Measurements from ENCODE around the gene BCKDK. TPM values are rescaled to one million over a fixed set of nuclear protein-coding genes. Genes with fewer than 3 reads are reported as not detected.
"Not testable (repeated sequence)": the region's sequence is repeated elsewhere in the genome, so short reads cannot be mapped to it uniquely, and the experiment has no call there.

Gene BCKDK
- total RNA-seq, 1 donor from 2014 or later = 43.5 TPM

DNA sequence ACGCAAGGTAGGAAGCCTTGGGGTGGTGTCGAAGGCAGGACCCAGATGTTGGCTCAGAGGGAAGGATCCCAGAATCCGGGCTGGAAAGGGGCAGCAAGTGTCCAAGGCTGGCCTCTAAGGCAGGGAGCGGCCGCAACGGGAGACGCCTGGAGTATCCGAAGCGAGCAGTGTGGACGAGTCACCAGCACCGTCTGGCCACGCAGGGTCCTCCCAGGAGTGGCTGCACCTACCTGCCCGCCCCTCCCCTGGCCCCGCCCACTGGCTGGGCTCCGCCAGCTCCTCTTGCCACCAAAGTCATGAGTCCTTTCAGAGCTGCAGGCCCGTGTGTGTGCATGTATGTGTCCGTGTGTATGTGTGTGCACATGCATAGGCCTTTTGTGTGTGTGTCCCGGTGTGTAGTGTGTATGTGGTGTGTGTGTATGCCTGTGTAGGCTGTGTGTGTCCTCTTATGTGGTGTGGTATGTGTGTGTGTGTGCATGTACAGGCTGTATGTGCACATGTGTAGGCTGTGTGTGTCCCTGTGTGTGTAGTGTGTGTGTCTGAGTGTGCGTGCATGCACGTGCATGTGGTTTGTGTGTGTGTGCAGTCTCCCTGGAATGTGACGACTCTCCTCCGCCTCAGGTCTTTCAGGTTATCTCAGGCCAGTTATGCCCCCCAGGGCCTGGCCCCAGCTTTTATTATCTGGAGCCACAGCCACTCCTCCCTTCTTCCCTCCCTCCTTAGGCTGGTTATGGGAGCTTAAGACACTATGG is 27.5 kb downstream of the BCKDK start, which contains the start of gene PRSS8:
TSS of gene PRSS8 (minus strand) at position 193 of the 752 bp plus-strand sequence. CDS start 229 bp downstream, outside the sequence.
- Mint-ChIP-seq H3K36me3 (ENCODE audit: low read depth) (no peaks in the 10 kb centered on the region), H3K27ac (ENCODE audit: unreplicated experiment) (peak within 1 kb of the TSS; percentile 60), H3K4me1 (peaks cover 21% of the 10 kb centered on the region), H3K9me3 (no peaks in the 10 kb centered on the region), H3K27me3 (ENCODE audit: low read depth) (peaks cover 12% of the 10 kb centered on the region), H3K4me3 (peak within 1 kb of the TSS; percentile 36)
- DNase-seq (ENCODE audit: low read depth, low spot score) = no peak
- TF ChIP-seq, protein P1, sequence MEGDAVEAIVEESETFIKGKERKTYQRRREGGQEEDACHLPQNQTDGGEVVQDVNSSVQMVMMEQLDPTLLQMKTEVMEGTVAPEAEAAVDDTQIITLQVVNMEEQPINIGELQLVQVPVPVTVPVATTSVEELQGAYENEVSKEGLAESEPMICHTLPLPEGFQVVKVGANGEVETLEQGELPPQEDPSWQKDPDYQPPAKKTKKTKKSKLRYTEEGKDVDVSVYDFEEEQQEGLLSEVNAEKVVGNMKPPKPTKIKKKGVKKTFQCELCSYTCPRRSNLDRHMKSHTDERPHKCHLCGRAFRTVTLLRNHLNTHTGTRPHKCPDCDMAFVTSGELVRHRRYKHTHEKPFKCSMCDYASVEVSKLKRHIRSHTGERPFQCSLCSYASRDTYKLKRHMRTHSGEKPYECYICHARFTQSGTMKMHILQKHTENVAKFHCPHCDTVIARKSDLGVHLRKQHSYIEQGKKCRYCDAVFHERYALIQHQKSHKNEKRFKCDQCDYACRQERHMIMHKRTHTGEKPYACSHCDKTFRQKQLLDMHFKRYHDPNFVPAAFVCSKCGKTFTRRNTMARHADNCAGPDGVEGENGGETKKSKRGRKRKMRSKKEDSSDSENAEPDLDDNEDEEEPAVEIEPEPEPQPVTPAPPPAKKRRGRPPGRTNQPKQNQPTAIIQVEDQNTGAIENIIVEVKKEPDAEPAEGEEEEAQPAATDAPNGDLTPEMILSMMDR (conservative IDR thresholded peaks at IDR 0.05) = no peak

DNA sequence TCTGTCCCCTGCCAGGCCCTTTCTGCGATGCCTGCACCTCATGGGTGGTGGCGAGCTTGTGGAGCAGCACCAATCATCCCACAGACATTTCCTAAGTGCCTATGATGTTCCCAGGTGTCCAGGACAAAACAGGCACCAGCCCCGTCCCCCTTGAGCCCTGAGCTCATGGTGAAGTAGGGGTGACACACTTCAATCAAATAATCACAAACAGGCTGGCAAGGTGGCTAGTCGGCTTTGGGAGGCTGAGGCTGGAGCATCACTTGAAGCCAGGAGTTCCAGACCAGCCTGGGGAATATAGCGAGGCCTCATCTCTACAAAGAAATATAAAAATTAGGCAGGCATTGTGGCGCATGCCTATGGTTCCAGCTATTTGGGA is 28.1 kb downstream of the BCKDK start:
- Mint-ChIP-seq H3K27me3 (ENCODE audit: low read depth) (peaks cover 12% of the 10 kb centered on the region), H3K27ac (ENCODE audit: unreplicated experiment) (no peak overlapping the region), H3K4me1 (peaks cover 21% of the 10 kb centered on the region), H3K9me3 (no peaks in the 10 kb centered on the region), H3K4me3 (peak overlapping the region; percentile 36), H3K36me3 (ENCODE audit: low read depth) (no peaks in the 10 kb centered on the region)
- TF ChIP-seq, protein P1 (conservative IDR thresholded peaks at IDR 0.05) = no peak
- no peak for DNase-seq (ENCODE audit: low read depth, low spot score)

DNA sequence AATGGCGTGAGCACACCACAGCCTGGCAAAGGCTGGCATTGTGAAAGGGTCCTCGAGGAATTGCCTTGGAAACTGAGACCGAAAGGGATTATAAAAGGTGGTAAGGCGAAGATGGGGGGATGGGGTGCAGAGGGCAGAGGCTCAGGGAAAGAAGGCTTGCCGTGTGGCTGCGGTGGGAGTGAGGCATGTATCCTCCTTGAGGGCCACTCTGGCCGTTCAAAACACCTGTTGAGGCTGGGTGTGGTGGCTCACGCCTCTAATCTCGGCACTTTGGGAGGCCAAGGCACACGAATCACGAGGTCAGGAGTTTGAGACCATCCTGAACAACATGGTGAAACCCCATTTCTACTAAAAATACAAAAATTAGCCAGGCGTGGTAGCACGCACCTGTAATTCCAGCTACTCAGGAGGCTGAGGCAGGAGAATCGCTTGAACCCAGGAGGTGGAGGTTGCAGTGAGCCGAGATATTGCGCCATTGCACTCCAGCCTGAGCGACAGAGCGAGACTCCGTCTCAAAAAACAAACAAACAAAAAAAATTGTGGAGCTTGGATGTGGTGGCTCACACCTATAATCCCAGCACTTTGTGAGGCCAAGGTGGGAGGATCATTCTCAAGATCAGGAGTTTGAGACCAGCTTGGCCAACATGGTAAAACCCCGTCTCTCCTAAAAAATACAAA is 28.8 kb downstream of the BCKDK start:
- H3K4me3 Mint-ChIP-seq; H3K36me3 Mint-ChIP-seq (ENCODE audit: low read depth); DNase-seq (ENCODE audit: low read depth, low spot score); H3K9me3 Mint-ChIP-seq; H3K27ac Mint-ChIP-seq (ENCODE audit: unreplicated experiment): not testable (repeated sequence)
- Mint-ChIP-seq H3K27me3 (ENCODE audit: low read depth) (peaks cover 12% of the 10 kb centered on the region), H3K4me1 (peaks cover 24% of the 10 kb centered on the region)

DNA sequence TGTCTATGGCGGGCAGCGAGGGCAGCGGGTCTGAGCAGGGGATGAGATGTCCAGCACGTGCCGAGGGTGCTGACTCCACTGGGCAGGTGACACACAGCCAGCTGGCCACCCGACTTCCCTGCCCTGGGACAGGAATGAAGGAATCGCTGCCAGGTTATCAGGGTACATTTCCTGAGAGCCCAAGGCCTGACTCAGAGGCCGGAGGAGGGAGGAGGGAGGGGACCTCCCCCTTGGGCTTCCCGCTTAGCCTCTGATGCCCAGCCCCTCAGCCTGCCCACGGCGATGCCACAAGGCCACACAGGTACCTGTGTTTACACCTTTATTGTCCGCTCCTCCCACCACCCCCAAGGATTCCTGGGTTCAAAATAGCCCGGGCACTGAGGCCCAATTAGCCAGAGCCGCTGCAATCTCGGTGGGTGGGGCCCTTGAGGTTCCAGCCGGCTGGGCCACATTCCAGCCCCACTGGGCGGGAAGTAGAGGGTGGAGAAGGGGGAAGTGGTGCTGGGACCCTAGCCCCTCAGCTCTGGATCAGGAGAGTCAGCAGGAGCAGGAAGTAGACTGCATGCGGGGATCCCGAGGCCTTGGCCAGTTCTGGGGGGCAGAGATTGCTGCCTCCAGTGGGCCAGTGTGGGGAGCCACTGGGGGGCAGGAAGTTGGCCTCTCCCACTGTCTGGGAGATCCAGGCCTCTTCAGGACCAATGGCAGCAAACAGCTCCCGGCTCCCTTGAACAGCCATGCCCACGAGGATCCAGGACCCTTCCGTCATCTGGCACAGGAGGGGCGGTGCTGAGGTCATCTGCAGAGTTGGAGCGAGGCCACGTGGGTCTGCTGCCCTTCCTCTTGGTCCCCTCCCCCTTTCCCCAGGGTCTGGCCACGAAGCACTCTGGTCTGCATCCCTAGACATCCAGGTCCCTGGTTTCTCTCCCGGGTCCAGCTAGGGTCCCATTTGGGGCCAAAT is 30.7 kb downstream of the BCKDK start:
- DNase-seq (ENCODE audit: low read depth, low spot score) = no peak
- Mint-ChIP-seq H3K27me3 (ENCODE audit: low read depth) (peaks cover 14% of the 10 kb centered on the region), H3K4me1 (peaks cover 21% of the 10 kb centered on the region), H3K36me3 (ENCODE audit: low read depth) (no peaks in the 10 kb centered on the region), H3K4me3 (no peak overlapping the region), H3K9me3 (no peaks in the 10 kb centered on the region), H3K27ac (ENCODE audit: unreplicated experiment) (no peak overlapping the region)
- TF ChIP-seq, protein P1 (conservative IDR thresholded peaks at IDR 0.05) = no peak

DNA sequence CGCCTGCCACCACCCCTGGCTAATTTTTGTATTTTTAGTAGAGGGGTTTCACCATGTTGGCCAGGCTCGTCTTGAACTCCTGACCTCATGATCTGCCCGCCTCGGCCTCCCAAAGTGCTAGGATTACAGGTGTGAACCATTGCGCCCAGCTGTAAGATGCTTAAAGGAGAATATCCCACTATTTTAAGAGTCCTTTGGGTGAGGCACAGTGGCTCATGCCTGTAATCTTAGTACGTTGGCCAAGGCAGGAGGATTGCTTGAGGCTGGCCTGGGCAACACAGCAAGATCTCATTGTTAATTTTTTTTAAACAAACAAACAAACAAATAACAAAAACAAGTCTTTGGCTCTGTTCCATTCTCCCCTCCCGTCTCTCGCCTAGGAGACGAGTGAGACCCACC is 32.9 kb downstream of the BCKDK start:
- not testable (repeated sequence) for H3K27ac Mint-ChIP-seq (ENCODE audit: unreplicated experiment); H3K4me3 Mint-ChIP-seq; H3K4me1 Mint-ChIP-seq; DNase-seq (ENCODE audit: low read depth, low spot score); H3K9me3 Mint-ChIP-seq; H3K36me3 Mint-ChIP-seq (ENCODE audit: low read depth)
- peaks cover 17% of the 10 kb centered on the region for H3K27me3 Mint-ChIP-seq (ENCODE audit: low read depth)

DNA sequence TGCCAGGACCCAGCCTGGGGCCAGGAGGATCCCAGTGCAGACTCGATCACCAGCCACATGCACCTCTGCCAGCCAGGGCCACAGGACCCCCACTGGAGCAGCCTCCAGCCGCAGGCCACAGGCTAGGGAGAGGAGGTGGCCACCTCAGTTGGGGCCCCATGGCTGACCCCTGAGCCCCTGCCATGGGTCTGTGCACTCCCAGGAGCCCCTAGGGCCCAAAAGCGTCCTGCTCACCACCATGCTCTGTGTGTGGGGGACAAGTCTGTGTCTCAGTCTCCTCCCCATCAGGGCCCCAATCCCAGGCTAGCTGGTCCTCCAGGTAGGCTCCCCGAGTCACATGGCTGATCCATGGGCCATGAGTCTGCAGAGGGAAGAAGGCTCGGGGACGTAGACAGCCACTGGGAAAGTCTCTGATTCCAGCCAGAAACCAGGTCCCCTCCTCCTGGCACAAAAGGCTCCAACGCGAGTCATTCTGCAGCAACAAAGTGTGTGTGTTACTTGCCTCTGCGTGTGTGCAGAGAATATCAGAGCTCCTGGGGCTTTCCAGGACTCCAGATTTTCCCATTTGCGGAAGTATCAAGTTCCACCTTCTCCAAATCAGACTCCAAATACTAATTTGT is 33.4 kb downstream of the BCKDK start:
- TF ChIP-seq, protein P1 (conservative IDR thresholded peaks at IDR 0.05) = no peak
- no peak for DNase-seq (ENCODE audit: low read depth, low spot score)
- Mint-ChIP-seq H3K36me3 (ENCODE audit: low read depth) (no peaks in the 10 kb centered on the region), H3K27me3 (ENCODE audit: low read depth) (peaks cover 20% of the 10 kb centered on the region), H3K4me3 (peak overlapping the region; percentile 84), H3K9me3 (no peaks in the 10 kb centered on the region), H3K4me1 (peaks cover 6% of the 10 kb centered on the region), H3K27ac (ENCODE audit: unreplicated experiment) (peak overlapping the region; percentile 89)

Data from neural crest cell (in vitro differentiated cells).